Measurements from ENCODE around the gene IP6K1.
"Not testable (repeated sequence)": the region's sequence is repeated elsewhere in the genome, so short reads cannot be mapped to it uniquely, and the experiment has no call there.

Gene IP6K1

DNA sequence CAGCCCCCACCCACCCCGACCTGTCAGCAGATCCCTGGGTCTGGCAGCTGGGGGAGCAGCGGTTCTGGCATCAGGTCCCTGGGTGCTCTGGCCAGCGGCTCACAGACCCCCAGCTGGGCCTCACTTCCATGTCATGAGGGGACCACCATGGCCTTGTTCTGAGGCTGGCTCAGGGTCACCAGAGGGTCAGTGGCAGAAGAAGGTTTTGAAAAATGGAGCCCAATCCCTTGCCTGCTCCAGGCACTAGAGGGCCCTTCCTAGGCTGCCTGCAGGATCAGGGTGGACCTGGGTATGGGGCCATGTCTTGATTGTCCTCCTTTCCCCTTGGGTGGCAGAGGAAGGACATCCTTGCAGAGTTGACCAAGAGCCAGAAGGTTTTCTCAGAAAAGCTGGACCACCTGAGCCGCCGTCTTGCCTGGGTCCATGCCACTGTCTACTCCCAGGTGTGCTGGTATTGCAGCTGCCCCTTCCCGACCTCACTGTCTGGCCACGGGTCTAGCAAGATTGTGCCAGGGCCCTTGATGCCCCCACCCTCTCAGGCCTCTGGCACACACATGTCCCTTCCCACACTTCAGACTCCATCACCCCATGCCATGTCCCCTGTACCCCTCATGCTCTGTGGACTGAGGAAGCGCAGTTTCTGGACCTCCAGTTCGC is 79.8 kb downstream of the IP6K1 start:
- no peak for DNase-seq

DNA sequence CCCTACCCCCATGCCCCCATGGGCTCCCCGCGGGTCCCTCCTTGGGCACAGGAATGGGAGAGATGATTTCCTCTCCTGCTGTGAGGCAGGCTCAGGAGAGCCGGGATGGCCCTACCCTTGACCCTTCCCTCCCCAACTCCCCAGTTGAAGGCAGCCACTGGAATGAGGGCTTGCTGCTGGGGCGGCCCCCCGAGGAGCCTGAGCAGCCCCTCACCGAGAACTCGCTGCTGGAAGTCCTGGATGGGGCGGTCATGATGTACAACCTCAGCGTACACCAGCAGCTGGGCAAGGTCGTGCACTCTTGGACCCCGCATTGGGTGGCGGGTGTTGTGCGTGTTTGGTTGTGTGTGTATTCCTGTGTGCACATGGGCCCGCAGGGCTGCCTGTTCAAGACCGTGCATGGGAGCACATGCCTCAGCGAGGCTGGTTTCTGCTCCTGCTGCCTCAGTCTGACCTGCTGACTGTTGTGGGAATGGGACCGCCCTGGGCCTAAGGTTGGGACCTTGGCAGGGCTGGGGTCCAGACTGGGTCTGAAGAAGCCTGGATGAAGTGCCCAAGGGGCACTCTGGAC is 80.9 kb downstream of the IP6K1 start:
- DNase-seq = no peak

DNA sequence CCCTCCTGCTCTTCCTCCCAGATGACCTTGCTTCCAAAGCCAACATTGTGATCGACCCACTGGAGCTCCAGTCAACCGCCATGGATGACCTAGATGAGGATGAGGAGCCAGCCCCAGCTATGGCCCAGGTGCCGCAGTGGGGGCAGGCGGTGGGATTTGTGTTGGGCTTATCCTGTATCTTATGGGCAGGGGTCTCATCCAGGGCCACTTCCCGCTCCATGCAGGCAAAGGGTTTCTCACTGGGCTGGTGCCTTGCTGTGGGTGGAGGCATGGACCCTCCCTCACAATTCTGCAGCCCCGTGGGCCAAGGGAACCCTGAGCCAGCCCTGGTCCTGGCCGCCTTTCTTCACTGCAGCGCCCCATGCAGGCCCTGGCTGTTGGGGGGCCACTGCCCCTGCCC is 81.7 kb downstream of the IP6K1 start:
- no peak for DNase-seq

DNA sequence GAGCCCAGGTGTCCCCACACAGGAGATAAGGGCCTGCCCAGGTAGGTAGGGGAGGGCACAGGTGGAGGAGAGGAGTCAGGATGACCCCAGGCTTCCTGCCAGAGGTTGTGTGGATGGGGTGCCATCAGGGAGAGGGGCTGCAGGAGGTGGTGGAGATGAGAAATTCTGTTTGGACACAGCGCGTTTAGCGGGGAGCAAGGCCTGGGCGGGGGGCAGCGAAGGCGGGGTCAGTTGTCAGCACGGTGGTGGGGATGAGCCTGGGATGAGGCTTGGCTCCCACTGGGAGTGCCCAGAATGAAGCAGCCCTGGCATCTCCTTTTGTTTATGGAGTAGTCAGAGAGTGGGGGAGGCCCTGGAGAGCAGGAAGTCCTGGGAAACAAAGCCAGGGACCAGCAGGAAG is 82.4 kb downstream of the IP6K1 start:
- no peak for DNase-seq

DNA sequence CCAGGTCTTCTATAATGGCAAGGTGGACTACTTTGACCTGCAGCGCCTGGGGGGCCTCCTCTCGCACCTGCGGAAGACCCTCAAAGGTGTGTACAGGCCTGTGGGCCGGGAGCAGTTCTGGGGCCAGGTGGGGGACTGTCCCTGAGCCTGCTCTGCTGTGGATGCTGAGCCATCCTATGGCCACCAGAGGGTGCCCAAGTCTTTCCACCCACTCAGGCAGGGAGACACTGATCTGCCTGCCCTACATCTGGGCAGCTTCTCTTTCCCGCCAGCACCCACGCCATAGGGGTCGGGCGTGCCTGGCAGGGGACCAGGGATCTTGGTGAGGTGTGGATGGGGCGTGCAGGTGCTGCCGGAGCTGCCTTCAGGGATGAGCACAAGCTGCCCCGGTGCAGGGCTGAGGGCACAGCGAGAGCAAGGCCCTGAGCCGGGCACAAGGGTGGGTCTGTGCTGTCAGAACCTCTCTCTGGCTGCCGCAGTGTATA is 82.9 kb downstream of the IP6K1 start:
- DNase-seq = peak; percentile 80

DNA sequence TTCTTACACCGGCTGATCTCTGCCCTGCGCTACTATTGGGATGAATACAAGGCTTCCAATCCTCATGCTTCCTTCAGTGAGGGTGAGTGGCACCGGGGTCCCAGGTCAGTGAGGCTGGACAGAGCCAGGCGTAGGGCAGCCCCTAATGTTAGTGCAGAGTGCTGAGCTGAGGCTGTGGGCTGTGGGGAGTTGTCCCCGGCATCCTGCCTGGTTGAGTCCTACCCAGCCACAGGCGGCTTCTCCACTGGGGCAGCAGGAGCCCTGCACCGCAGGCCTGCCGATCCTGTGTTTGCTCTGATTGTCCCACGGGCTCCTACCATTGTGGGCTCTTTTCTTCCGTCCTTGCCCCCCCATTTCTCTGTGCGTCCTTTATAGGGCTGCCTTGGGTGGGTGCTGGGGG is 83.7 kb downstream of the IP6K1 start:
- DNase-seq = no peak

DNA sequence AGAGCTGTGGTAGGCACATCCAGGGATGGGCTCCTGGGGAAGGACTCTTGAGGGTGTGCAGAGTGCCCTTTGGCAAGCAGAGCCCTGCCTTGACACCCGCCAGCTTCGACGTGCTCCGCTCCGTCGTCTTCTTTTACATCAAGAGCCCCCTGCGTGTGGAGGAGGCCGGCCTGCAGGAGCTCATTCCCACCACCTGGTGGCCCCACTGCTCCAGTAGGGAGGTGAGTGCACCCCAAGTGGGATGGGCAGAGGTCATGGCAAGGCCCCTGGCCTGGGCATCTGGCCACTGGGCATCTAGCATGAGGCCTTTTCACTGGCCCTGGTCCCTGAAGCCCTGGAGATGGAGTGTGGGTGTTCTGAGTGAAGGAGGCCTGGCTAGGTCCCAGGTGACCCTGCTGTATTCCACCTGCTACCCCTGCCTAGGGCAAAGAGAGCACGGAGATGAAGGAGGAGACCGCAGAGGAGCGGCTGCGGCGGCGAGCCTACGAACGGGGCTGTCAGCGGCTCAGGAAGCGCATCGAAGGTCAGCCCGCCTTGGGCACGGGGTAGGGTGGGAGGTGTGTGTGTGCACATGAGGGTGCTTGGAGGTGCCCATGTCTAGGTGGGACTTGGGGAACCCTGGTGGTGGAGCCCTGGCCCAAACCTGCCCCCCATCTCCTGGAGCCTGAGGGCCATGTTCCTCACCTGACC is 84.8 kb downstream of the IP6K1 start:
- DNase-seq = no peak

DNA sequence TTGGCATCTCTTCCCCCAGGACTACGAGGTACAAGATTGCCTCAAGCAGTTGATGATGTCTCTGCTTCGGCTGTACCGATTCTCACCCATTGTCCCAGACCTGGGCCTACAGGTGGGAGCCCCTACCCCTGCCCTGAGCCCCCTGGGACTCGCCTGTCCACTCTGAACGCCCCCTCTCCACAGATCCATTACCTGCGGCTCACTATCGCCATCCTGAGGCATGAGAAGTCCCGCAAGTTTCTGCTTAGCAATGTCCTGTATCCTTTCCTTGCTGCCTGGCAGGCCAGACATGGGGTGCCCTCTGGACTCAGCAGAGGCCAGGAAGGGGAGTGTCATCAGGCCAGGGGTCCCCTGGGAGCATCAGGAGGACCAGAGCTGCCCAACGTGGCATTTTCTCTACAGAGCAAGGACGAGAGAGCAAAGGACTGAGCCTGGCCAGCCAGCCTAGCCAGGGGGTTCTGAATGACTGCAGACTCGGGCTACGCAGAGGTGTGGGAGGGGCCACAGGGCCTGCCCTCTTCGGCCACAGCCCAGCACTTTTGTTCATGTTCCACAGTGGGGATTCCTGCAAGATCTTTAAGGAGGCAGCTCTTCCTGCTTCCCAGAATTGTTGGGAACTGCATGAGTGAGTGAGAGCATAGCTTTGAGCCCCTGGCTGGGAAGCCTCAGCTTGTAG is 85.8 kb downstream of the IP6K1 start:
- no peak for DNase-seq

DNA sequence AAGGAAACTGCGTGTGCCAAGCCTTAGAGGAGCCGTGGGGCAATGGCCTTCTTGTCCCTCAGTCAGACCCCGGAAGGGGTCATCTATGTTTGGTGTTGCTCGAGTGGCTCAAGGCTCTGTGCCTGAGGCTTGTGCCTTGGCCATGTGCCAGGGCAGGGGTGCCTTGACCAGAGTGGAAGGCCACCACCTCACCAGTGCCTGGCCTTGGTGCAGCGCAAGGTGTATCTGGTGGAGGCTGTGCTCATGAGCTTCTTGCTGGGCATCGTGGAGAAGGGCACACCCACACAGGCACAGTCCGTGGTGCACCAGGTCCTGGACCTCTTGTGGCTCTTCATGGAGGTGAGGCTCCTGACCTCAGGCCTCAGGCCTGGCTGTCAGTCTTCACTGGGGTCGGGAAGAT is 86.3 kb downstream of the IP6K1 start:
- no peak for DNase-seq

DNA sequence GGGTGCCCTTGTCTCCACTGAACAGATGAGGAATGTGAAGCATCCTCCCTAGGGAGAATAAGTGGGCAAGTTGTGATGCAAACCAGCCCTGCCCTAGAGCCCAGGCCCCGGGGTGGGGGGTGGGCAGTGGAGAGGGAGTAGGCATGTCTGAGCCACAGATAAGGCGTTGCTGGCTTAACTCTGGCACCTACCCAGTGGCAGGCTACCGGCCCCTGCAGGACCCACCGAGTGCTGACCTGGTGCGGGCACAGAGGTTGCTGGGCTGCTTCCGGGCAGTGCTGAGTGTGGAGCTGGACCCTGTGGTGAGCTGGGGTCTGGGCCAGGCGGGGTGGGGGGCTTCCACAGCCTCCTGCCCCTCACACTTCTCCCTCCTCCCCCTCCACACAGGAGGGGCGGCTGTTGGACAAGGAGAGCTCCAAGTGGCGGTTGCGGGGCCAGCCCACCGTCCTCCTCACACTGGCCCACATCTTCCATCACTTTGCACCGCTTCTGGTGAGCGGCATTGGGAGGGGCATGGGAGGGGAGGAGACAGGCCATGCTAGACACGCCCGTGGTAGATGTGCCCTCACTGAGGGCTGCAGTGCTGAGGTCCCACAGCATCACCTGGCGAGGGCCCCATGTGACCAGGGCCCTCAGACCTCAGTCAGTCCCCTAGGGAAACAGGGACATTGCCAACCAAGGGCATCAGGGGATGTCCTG is 86.9 kb downstream of the IP6K1 start:
- DNase-seq = peak; percentile 53

DNA sequence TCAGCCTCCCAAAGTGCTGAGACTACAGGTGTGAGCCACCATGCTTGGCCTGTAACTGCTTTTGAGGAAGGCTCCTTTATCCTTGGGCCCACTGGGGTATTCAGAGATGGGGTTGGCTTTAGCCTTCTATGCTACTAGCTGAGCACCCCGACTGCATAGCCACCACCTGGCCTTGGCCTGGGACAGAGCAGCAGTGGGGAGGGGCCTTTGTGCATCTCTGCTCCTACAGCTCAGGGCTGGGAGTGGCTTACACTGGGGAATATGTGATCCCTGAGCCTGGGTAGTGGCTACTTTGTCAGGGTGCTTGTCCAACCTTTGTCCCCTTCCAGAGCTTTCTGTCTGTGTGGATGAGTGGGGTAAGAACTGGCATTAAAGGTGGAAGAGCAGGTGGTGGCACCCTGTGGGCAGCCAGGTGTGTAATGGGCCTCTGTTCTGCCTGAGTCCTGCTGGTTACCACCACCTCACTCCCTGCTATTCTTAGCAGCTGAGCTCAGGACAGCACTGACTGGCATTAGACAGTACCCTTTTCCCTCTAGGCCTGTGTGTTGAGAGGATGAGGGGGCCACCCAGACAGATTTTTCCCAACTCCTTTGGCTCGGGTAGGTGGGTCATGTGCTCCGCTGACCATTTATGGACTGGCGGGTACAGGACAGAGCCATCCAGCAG is 90.9 kb downstream of the IP6K1 start:
- not testable (repeated sequence) for DNase-seq

DNA sequence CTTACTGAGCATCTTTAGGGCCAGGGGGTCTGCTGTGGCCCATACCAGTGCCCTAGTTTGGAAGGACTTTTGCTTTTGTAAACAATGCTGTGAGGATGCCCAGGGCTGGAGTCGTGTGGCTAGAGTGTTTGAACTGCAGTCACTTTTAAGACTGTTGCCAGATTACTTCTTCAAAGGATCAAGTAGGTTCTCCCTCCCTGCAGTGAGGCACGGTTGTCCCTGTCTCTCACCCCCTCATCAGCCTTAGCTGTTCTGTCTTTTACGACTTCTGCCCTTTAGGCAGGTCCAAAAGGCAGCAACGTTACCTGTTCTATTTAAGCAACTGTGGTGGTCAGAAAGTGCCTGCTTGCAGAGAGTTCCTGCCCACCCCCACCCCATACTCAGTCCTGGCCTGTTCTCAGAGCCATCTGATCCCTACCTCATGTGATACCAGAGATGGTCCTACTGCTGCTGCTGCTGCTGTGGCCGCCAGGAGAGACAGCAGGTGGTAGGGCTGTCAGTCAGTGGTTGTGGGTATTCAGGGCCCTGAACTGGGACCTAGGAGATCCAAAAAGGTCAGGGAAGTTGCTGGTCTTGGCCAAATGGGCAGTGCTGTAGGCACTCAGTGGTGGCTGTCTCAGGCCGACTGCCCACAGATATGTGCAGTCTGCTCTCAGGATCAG is 91.8 kb downstream of the IP6K1 start:
- not testable (repeated sequence) for DNase-seq

DNA sequence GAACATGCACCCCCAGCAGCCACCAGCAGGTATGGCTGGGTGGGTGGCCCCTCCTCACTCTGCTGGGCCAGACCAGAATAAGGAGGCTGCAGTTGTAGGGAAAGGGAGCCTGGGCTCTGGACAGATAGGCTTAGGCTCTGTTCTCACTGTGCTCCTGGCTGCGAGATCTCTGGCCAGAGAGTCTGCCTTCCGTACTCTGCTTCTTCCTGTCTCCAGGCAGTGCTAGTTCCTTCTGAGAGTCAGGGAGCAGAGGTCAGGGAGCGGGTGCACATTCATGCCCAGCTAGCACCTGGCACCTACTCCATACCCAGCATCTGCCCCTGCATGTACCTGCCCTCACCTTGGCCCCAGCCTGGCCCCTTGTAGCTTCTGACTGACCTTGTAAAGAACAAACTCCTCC is 94.9 kb downstream of the IP6K1 start:
- DNase-seq = not testable (repeated sequence)

DNA sequence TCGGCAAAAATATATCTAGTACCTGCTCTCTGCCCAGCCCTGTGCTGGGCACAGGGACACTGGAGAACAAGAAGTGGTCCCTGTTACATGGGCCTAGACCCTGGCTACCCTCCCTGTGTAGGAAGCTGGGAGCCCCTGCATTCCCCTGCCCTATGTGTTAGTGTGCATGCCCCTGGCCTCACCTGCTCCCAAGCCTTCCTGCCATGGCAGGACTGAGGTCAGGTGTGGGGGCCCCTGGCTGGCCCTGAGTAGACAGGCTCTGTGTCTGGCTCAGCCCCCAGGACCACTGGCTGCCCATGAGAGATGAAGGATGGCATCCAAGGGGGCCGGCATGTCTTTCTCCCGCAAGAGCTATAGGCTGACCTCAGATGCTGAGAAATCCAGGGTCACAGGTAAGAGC is 95.5 kb downstream of the IP6K1 start:
- not testable (repeated sequence) for DNase-seq

DNA sequence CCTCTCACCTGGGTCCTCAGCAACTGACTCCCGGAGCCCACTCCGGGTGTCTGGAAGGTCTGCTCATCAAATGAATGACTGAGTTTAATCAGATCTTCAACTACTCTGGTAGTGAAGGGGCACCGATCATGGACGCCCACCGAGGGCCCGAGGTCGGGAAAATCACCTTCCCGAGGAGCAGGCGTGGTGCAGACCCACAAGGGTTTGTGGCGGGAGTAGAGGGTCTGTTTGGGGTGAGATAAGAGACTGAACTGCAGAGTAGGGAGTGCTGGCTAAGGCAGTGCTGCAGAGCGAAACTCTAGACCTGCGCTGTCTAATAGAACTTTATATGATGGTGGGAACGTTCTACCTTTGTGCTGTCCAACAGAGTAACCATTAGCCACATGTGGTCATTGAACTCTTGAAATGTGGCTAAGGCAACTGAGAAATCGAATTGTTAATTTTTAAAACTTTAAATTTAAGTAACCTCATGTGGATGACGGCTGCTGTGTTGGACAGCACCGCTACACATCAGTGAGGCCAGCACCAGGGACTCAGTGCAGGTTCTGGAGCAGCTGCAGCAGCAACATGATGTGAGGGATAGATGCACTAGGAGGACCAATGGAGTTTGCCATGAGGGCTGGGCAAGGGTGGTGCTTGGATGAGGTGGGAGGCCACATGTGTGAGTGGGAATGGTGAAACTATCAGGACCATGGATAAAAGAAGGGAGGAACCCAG is 96.3 kb downstream of the IP6K1 start:
- peak; percentile 85 for DNase-seq

DNA sequence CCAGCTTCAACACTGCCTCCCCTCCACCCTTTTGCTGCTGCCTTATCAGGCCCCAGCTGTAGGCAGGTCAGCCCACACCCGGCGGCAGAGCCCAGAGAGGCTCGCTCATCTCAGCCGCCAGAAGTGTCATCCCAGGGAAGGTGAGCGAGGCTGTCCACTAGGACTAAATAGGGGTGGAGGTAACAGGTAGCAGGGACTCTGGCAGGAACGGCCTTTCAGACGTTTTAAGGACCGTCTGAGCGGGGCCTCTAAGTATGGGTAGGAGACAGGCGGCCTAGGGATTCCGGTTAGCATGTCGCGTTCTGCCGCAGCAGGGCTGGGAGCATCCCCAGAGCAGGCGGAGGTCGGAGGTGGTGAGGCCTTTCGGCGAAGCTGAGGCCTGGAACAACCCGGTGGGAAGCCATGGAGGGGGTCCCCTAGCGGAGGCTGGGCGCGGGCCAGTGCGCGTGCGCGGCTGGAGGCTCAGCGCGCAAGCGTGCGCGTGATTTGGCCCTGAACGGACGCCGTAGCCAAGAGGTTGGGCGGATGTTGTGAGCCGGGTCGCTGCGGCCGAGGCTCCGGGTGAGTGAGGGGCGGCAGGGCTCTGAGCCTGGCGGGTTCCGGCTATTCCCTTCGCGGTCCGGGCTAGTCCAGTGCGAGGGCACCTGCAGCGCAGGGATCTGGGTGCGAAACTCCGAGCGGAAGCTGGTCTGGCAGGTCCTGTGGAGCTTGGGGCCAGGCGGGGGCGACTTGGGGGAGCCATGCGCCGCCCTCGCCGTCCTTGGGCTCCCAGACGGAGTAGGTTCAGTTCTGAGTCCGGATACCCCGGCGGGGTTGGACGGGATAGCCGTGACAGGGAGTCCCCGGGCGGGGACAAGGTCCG is 97.1 kb downstream of the IP6K1 start, which contains the start of the genes MST1 and RNF123:
MST1 (minus strand) TSS at position 429 of the 862 bp plus-strand sequence. CDS start 783 bp downstream, outside the sequence.
RNF123 (plus strand) TSS at position 512 of the 862 bp plus-strand sequence. CDS start 1,609 bp downstream, outside the sequence.
- peak; percentile 87 for DNase-seq

DNA sequence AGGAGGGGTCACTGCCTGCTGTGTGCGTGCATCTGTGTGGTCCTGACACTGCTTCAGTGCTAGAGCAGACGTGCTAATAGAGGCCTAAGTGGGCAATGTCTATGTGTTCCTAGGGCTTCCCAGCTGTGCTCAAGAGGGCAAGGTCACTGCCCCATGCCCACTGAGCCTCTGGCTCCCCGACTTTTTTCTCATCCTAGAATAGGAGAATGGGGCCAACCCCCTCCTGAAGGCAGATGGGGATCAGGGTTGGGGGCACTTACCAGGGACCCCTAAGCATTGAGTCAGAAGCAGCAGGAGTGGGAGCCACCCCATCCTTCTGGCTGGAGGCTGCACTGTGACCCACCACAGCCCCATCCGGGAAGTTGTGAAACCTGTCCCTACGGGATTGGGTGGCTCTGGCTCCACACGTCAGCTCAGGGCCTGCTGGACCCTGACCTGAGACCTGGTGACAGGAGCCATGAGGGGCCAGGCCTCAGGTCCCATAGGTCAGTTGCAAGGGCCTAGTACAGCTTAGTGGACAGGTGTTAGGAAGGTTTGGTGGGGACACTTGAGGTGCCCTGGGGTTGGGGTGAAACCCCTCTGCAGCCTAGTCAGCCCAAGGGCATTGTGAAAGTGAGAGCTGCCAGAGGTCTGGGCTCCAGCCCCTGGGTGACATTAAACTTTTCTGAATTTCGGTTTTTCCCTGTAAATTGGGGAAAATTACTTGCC is 97.8 kb downstream of the IP6K1 start:
- not testable (repeated sequence) for DNase-seq

DNA sequence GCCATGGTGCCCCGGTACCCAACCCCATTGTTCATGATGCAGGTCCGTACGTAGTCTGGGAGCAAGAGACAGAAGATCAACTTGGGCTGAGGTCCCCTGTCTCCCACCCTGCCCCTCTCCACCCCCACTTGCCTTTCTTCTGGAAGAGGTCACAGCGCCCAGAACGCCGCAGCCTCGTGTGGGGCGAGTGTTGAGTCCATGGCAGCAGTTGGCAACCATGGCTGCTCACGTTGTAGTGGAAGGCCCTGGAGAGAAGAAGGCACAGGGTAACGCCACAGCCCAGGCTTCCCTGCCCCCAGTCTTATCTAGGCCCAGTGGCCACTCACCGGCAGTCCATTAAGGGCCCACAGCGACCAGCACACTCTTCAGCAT is 98.9 kb downstream of the IP6K1 start:
- not testable (repeated sequence) for DNase-seq

DNA sequence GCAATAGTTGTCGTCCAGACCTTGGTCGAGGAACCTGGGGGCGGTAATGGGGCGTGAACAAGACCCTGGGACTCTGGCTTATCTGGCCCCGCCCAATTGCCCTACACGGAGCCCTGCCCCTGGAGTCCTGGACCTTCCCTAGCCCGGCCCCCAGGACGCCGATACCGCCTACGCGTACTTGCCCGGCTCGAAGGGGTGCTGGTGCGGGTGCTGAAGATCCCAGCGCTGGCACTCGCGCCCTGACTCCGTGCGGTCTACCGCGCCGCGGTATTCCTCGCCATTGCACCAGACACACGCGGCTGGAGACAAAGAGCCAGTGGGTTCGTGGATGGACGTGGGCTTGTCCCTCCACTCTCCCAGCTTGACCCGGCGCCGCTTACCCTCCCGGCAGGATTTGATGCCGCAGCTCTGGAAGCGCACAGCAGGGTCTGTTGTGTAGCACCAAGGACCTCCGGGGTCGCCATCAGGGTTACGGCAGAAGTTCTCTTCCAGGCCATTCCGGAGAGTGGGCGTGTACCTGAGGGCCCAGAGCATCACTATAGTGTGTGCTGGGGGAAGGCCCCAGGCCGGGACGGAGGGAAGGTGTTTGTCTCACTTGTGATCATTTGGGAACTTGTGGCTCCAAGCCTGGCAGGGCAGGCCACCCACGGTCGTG is 99.4 kb downstream of the IP6K1 start:
- peak; percentile 93 for DNase-seq
